ENCODE measurements around the gene CCDC183. TPM values are rescaled to one million over a fixed set of nuclear protein-coding genes. Genes with fewer than 3 reads are reported as not detected.
A peak's percentile ranks its signal among the peaks of the same experiment; 100 is the strongest.
"Not testable (repeated sequence)": the region's sequence is repeated elsewhere in the genome, so short reads cannot be mapped to it uniquely, and the experiment has no call there.

The CCDC183 gene
- total RNA-seq, 1 donor from 2014 or later, result not detected

DNA sequence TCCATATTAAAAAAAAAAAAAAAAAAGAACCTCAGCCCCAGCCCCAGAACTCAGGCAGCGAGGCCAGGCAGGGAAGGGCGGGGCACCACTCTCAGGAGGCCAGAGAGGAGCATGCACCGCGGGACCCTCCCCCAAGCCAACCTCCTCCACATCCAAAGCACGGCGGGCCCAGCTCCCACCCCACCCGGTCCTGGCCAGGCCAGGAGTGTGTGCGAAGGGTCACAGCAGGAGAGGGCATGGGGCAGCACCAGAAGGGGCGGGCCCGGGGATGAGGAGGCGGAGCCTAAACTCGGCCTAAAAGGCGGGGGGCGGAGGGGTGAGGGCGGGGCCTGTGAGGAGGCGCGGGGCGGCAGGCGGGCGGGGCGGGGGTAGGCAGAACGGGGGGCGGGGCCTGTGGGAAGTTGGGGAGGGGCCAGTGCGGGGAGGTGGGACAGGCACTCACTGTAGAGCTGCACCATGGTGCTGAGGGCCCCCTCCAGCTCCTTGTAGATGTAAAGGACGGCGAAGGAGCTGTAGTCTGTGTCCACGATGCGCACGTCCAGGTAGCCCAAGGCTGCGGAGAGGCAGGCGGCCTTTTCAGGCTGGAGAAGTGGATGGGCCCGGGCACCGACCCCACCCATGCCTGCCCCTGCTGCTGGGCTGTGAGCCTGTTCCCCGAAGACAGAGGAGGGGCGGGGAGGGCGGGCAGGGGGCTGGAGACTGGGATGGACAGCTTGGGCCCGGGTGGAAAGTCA is 33.1 kb upstream of the CCDC183 start:
- TF ChIP-seq, protein P1, sequence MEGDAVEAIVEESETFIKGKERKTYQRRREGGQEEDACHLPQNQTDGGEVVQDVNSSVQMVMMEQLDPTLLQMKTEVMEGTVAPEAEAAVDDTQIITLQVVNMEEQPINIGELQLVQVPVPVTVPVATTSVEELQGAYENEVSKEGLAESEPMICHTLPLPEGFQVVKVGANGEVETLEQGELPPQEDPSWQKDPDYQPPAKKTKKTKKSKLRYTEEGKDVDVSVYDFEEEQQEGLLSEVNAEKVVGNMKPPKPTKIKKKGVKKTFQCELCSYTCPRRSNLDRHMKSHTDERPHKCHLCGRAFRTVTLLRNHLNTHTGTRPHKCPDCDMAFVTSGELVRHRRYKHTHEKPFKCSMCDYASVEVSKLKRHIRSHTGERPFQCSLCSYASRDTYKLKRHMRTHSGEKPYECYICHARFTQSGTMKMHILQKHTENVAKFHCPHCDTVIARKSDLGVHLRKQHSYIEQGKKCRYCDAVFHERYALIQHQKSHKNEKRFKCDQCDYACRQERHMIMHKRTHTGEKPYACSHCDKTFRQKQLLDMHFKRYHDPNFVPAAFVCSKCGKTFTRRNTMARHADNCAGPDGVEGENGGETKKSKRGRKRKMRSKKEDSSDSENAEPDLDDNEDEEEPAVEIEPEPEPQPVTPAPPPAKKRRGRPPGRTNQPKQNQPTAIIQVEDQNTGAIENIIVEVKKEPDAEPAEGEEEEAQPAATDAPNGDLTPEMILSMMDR (IDR thresholded peaks at IDR 0.05), result no peak
- Mint-ChIP-seq H3K27me3 (no peaks in the 10 kb centered on the region), H3K4me1 (peaks cover 64% of the 10 kb centered on the region), H3K9me3 (no peaks in the 10 kb centered on the region), H3K36me3 (ENCODE audit: low read depth) (no peaks in the 10 kb centered on the region), H3K27ac (no peak overlapping the region), H3K4me3 (peak overlapping the region; percentile 4)
- ChIA-PET POLR2A (interaction anchor here (0.6 to 9.1 kb wide), 4 partner anchors 35 to 168 kb away, joined by 4 to 132 read pairs (median 10); no protein-coding TSS in a partner anchor), CTCF (no interaction called here)
- no peak for DNase-seq
- intact Hi-C loops (cut with micrococcal nuclease), result no loop called here
- ATAC-seq (ENCODE audit: low read depth), result peak; percentile 16

DNA sequence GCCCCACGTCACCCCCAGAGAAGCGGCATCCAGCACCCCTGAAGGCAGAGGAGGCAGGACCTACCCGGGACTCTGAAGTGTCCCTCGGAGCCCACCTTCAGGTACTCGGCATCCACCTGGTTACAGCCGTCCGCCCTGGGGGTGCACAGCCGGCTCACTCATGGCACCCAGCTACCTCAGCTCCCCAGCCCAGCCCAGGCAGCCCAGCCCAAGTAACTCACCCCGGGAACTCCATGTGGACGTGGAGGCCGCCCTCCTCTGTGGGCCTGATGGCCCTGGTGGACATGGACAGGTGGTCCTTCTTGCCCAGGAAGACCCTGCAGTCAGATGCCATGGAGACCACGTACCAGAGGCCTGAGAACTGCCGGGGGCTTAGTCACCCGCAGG is 32.5 kb upstream of the CCDC183 start:
- POLR2A ChIA-PET, result interaction anchor here (0.7 to 9.1 kb wide), 2 partner anchors 35 to 168 kb away, joined by 4 to 132 read pairs; no protein-coding TSS in a partner anchor
- no peaks in the 10 kb centered on the region for H3K9me3 Mint-ChIP-seq
- H3K4me1 Mint-ChIP-seq, result peaks cover 59% of the 10 kb centered on the region
- TF ChIP-seq, protein P1 (IDR thresholded peaks at IDR 0.05), result no peak
- no peak overlapping the region for H3K4me3 Mint-ChIP-seq
- CTCF ChIA-PET, result no interaction called here
- peak overlapping the region; percentile 35 for H3K27ac Mint-ChIP-seq
- H3K27me3 Mint-ChIP-seq, result no peaks in the 10 kb centered on the region
- H3K36me3 Mint-ChIP-seq (ENCODE audit: low read depth), result no peaks in the 10 kb centered on the region
- intact Hi-C loops (cut with micrococcal nuclease), result no loop called here
- ATAC-seq (ENCODE audit: low read depth) (no peak), DNase-seq (no peak)

DNA sequence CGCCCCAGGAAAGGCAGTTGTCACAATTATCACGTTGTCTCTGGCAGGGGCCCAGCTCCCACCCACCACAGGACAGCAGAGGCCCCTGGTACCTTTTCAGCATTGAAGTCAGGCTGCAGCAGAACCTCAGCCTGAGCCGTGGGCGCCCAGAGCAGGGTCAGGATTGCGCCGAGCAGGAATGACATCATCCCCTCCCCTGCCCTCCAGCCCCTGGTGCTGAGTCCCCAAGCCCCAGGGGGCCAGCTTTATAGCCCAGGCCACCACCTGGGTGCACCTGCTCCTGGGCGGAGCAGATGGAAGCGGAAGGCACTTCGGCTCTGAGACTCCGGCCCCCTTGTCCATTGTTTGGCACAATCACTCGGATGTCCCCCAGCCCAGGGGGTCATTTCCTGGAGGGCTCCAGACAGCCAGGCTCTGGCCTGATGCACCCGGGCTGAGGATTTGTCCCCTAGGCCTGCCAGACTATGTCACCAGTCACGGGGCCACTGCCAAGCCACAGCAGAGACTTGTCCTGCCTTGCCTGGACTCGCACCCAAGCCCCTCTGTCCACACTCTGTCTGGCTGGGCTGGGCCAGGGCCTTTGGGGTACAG is 31.7 kb upstream of the CCDC183 start, which contains the start of gene LCN15:
Gene LCN15, minus strand, starts transcription at position 218 of the 591 bp plus-strand sequence. Its CDS starts 30 bp downstream, at position 188.
- DNase-seq, result no peak
- Mint-ChIP-seq H3K27me3 (no peaks in the 10 kb centered on the region), H3K4me3 (no peak within 1 kb of the TSS), H3K4me1 (peaks cover 53% of the 10 kb centered on the region), H3K27ac (peak within 1 kb of the TSS; percentile 87), H3K9me3 (no peaks in the 10 kb centered on the region), H3K36me3 (ENCODE audit: low read depth) (no peaks in the 10 kb centered on the region)
- intact Hi-C loops (cut with micrococcal nuclease), result no loop called here
- no peak for ATAC-seq (ENCODE audit: low read depth)
- TF ChIP-seq, protein P1 (IDR thresholded peaks at IDR 0.05), result no peak
- CTCF ChIA-PET, result no interaction called here
- POLR2A ChIA-PET, result interaction anchor here (9.1 kb wide), 1 partner anchor 36 kb away, joined by 132 read pairs; no protein-coding TSS in a partner anchor

DNA sequence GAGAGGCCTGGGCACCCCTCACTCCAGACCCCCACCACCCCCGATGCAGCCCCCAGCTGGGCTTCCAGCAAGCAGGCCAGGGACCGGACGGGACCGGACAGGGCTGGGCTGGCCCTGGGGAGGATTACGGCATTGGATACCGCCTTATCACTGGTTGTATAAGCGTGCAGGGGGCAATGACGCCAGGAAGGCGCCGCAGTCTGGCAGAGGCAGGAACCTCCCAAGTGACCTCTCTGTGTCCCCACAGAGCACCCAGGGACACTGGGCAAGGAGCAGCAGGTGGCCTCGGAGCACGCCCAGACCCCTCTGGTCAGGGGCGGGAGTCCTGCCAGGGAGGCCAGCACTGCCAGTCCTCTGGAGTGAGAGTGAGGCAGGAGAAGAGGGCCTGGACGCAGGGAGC is 31.1 kb upstream of the CCDC183 start:
- TF ChIP-seq, protein P1 (IDR thresholded peaks at IDR 0.05), result no peak
- no peak for DNase-seq
- ChIA-PET POLR2A (interaction anchor here (2.0 to 9.1 kb wide), 3 partner anchors 8 to 37 kb away, joined by 8 to 132 read pairs (median 14); partner anchors contain the start of gene LCN8), CTCF (interaction anchor here (1.0 kb wide), 1 partner anchor 22 kb away, joined by 4 read pairs; no protein-coding TSS in a partner anchor)
- Mint-ChIP-seq H3K27ac (no peak overlapping the region), H3K36me3 (ENCODE audit: low read depth) (no peaks in the 10 kb centered on the region), H3K4me3 (no peak overlapping the region), H3K27me3 (no peaks in the 10 kb centered on the region), H3K4me1 (peaks cover 50% of the 10 kb centered on the region), H3K9me3 (no peaks in the 10 kb centered on the region)
- intact Hi-C loops (cut with micrococcal nuclease), result no loop called here
- no peak for ATAC-seq (ENCODE audit: low read depth)

DNA sequence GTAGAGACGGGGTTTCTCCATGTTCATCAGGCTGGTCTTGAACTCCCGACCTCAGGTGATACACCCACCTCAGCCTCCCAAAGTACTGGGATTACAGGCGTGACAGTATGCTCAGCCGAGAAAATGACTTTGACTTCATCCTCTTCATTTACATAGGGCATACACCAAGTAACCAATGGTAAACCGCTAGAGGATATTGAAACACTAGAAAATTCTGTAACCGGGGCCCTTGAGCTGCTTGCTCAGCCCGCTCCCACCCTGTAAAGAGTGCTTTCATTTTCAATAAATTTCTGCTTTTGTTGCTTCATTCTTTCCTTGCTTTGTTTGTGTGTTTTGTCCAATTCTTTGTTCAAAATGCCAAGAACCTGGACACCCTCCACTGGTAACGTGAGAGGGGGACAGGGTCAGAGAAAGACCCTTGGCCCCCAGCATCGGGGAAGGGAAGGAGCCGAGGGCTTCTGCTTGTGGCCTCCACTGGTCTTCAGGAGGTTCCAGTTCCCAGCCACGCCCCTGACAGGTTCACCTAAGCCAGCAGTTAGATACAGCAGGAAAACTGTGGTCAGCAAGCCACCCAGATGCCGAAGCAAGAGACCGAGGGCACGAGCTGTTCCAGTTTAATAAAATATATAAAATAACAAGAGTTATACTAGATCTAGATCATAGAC is 30.3 kb upstream of the CCDC183 start:
- H3K36me3 Mint-ChIP-seq (ENCODE audit: low read depth); DNase-seq; H3K9me3 Mint-ChIP-seq; H3K27me3 Mint-ChIP-seq: not testable (repeated sequence)
- ATAC-seq (ENCODE audit: low read depth), result peak; percentile 52
- H3K27ac Mint-ChIP-seq, result peak overlapping the region; percentile 87
- intact Hi-C loops (cut with micrococcal nuclease), result loop anchor here (1.0 kb wide), 1 partner anchor 18 kb away; no protein-coding TSS in a partner anchor
- ChIA-PET POLR2A (interaction anchor here (0.6 to 2.5 kb wide), 8 partner anchors 8 to 482 kb away, joined by 3 to 18 read pairs (median 6); partner anchors contain the start of genes LCN8 and TMEM141), CTCF (interaction anchor here (1.0 to 3.3 kb wide), 6 partner anchors 8 to 269 kb away, joined by 3 to 15 read pairs (median 6); partner anchors contain the start of gene LCN8)
- peak overlapping the region; percentile 74 for H3K4me3 Mint-ChIP-seq
- peaks cover 47% of the 10 kb centered on the region for H3K4me1 Mint-ChIP-seq

DNA sequence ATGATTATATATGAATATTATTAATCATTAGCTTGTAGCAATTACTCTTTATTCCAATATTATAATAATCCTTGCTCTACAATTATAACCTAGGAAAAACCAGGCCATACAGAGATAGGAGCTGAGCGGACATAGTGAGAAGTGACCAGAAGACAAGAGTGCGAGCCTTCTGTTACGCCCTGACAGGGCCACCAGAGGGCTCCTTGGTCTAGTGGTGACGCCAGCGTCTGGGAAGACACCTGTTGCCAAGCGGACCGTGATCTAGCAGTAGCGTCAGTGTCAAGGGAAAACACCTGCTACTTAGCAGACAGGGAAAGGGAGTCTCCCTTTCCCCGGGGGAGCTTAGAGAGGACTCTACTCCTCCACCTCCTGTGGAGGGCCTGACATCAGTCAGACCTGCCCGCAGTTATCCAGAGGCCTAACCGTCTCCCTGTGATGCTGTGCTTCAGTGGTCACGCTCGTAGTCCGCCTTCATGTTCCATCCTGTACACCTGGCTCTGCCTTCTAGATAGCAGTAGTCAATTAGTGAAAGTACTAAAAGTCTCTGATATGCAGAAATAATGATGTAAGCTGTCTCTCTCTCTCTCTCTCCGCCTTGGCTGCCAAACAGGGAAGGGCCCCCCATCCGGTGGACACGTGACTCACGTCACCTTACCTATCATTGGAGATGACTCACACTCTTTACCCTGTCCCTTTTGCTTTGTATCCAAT is 29.6 kb upstream of the CCDC183 start:
- not testable (repeated sequence) for H3K27me3 Mint-ChIP-seq; H3K36me3 Mint-ChIP-seq (ENCODE audit: low read depth); H3K9me3 Mint-ChIP-seq
- peak; percentile 60 for DNase-seq
- peak overlapping the region; percentile 92 for H3K27ac Mint-ChIP-seq
- ATAC-seq (ENCODE audit: low read depth), result peak; percentile 31
- peak overlapping the region; percentile 66 for H3K4me3 Mint-ChIP-seq
- peaks cover 41% of the 10 kb centered on the region for H3K4me1 Mint-ChIP-seq
- intact Hi-C loops (cut with micrococcal nuclease), result loop anchor here (1.0 kb wide), 1 partner anchor 18 kb away; no protein-coding TSS in a partner anchor
- CTCF ChIA-PET, result interaction anchor here (1.0 to 3.3 kb wide), 5 partner anchors 9 to 268 kb away, joined by 3 to 15 read pairs (median 7); partner anchors contain the start of gene LCN8
- POLR2A ChIA-PET, result interaction anchor here (0.6 to 2.5 kb wide), 10 partner anchors 9 to 482 kb away, joined by 3 to 18 read pairs (median 4); partner anchors contain the start of genes LCN8 and TMEM141
